ENCODE data around the gene MRTFA. TPM values are rescaled to one million over a fixed set of nuclear protein-coding genes. Genes with fewer than 3 reads are reported as not detected.

MRTFA gene
- total RNA-seq, 4 donors from 2014 or later: 16.5 to 57.8 (median 48.9) TPM

GRCh38 chr22:40387746-40388145 is 248.8 kb downstream of the MRTFA start:
- no peak for TF ChIP-seq CTCF (IDR thresholded peaks at IDR 0.05; ENCODE audit: low read depth)

DNA sequence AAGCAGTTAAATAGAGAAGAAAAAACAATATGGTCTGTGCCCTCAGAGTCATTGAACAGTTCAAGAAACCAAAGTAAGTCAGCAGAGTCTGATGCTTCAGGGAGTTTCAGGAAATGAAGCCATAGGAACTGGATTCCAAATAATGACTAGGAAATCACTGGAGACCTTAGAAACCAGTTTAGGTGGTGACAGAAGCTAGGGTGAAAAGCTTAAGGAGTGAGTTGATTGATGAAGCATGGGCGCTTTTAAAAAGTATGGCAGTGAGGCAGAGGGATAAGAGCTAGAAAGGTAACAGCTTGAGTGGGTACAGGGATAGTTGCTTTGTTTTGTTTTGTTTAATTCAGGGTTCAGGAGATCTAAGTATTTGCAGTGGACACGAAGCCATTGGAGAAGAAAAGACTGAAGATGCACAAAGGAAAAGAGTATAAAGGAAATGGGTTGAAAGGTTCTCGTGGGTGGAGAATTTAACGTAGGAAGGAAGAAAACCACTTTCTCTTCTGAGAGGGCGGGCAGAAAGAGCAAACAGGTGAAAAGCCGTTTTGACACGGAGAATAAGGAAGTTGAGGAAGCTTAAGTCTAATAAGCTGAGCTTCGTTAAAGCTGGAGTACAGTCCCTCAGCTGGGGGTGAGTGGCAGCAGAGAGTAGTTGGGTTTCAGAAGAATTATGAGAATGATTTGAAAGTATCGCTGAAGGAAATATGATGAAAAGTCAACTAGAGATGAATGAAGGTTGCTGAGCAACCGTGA is 251.3 kb downstream of the MRTFA start:
- TF ChIP-seq CTCF (IDR thresholded peaks at IDR 0.05; ENCODE audit: low read depth): no peak

DNA sequence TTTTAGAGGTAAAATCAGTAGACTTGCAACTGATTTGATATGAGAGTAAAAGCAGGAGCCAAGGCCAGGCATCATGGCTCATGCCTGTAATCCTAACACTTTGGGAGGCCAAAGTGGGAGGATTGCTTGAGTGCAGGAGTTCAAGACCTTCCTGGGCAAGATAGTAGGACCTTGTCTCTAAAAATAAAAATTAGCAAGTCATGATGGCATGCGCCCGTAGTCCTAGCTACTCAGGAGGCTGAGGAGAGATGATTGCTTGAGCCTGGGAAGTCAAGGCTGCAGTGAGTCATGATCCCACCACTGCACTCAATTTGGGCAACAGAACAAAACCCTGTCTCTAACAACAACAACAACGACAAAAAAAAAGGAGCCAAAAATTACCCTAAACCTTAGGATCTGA is 252.6 kb downstream of the MRTFA start:
- TF ChIP-seq CTCF (IDR thresholded peaks at IDR 0.05; ENCODE audit: low read depth): no peak

DNA sequence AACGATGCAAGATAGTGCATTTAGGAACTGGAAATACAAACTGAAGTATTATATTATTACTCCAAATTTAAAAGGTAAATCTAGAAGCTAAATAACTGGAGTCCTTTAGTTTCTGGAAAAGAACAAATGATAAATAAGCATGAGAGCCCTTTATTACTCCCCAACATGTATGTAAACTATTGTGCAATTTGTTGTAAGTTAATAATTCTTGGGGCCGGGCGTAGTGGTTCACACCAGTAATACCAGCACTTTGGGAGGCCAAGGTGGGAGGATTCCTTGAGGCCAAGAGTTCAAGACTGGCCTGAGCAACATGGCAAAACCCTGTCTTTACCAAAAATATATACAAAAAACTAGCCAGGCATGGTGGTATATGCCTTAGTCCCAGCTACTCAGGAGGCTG is 255.1 kb downstream of the MRTFA start:
- TF ChIP-seq CTCF (IDR thresholded peaks at IDR 0.05; ENCODE audit: low read depth): no peak

DNA sequence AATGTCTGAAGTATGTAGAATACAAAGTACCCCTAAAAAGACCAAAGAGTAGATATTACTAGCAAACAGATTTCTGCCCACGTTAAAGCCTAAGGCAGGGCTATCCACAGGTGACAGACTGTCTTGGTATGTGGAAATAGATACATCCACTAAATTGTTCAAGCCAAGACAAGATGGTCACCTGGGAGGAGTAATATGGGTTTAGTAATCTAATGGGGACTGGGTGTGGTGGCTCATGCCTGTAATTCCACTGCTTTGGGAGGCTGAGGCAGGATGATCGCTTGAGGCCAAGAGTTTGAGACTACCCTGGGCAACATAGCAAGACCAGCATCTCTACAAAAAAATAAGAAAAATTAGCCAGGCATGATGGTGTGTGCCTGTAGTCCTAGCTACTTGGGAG is 258.6 kb downstream of the MRTFA start:
- TF ChIP-seq CTCF (IDR thresholded peaks at IDR 0.05; ENCODE audit: low read depth): no peak

DNA sequence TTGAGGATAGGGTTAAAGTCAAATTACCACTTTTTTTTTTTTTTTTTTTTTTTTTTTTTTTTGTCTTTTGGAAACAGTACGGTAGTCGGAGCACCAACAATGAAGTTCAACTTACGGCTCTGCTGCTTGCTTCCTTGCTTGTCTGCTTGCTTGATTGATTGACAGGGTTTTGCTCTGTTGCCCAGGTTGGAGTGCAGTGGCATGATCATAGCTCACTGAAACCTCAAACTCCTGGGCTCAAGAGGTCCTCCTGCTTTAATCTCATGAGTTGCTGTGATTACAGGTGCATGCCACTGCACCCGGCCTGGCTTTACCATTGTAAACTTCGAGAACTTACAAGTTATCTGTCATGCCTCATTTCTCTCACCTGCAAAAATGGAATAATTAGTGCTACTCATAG is 260.4 kb downstream of the MRTFA start:
- TF ChIP-seq CTCF (IDR thresholded peaks at IDR 0.05; ENCODE audit: low read depth): no peak

- no peak for TF ChIP-seq CTCF (IDR thresholded peaks at IDR 0.05; ENCODE audit: low read depth)
Observed at GRCh38 chr22:40374567-40374966, 262.0 kb downstream of the MRTFA start.

Measured in subcutaneous adipose tissue (tissue), 4 donors.